Esophagus squamous epithelium (tissue), 4 donors: Measurements from ENCODE around the gene MCCD1.

ENCODE experiments used
- CTCF ChIP-seq, 6 experiments: fragments of 450-650 bp in 4 of 6; fragments of 200-600 bp in 2 of 6; sonication (generic) in 2 of 6; IDR thresholded peaks; one replicate each; pipeline ENCODE4 v1.5.1; 2016 to 2019; ENCODE audit warnings: antibody characterized with exemption in 6 of 6, mild to moderate bottlenecking in 4 of 6, moderate library complexity in 4 of 6
- POLR2A ChIP-seq, 4 donors: fragments of 450-650 bp; IDR thresholded peaks; one replicate each; pipeline ENCODE4 v1.6.1; 2017; ENCODE audit warnings: antibody characterized with exemption in 4 of 4, mild to moderate bottlenecking in 4 of 4, moderate library complexity in 3 of 4

DNA sequence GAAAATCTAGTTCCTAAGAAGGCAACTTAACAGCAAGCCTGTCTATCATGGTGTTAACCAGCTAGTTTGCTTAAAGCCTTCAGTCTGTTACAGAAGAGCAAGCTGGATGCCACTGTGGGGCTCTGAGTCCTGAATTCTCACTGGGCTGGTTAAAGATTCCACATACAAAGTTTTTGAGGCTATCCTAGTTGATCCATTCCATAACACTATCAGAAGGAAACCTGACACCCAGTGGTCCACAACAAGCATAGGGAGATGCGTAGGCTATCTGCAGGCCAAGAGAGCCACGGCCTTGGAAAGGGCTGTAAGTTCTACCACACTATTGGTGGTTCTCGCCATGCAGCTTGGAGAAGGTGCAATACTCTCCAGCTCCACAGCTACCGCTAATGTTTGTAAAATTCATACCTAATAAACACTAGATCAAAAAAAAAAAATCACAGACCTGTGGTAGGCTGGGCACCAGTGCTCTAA lies 420 bp upstream of the MCCD1 start:
- TF ChIP-seq CTCF (IDR thresholded peaks at IDR 0.05) (no peak), POLR2A (IDR thresholded peaks at IDR 0.05) (no peak)
